Gastroesophageal sphincter (tissue), 4 donors: ENCODE results near the gene UXS1. TPM values are rescaled to one million over a fixed set of nuclear protein-coding genes. Genes with fewer than 3 reads are reported as not detected.

Source experiments
- ATAC-seq: fragments of 150-250 bp; one replicate; pipeline ENCODE4 v1.9.1; 2016; ENCODE audit warnings: mild to moderate bottlenecking, moderate library complexity
- H3K27ac ChIP-seq, 4 donors: fragments of 200-600 bp; sonication (generic) in 3 of 4; 1 replicate in 3 of 4; 2 replicates in 1 of 4; pipeline ENCODE4 v1.5.1; 2016 to 2019
- H3K27me3 ChIP-seq: fragments of 200-600 bp; sonication (generic); one replicate; pipeline ENCODE4 v1.5.1; 2019
- H3K36me3 ChIP-seq, 2 donors: fragments of 200-600 bp; sonication (generic); one replicate each; pipeline ENCODE4 v1.5.1; 2019; ENCODE audit warnings: control low read depth in 1 of 2
- H3K4me1 ChIP-seq, 3 donors: fragments of 200-600 bp; sonication (generic); 1 replicate in 2 of 3; 2 replicates in 1 of 3; pipeline ENCODE4 v1.5.1; 2016 to 2019; ENCODE audit warnings: control low read depth in 2 of 3
- H3K4me3 ChIP-seq, 2 donors: fragments of 200-600 bp; sonication (generic); one replicate each; pipeline ENCODE4 v1.5.1; 2019; ENCODE audit warnings: mild to moderate bottlenecking in 1 of 2, moderate library complexity in 1 of 2
- H3K9me3 ChIP-seq, 3 donors: fragments of 200-600 bp; sonication (generic); one replicate each; pipeline ENCODE4 v1.5.1; 2017 to 2019; ENCODE audit warnings: control low read depth in 2 of 3
- CTCF ChIP-seq, 4 experiments: fragments of 200-600 bp in 2 of 4; fragments of 450-650 bp in 2 of 4; sonication (generic) in 1 of 4; IDR thresholded peaks; one replicate each; pipeline ENCODE4 v1.5.1; 2017 to 2019; ENCODE audit warnings: antibody characterized with exemption in 4 of 4, mild to moderate bottlenecking in 2 of 4, moderate library complexity in 2 of 4
- EP300 ChIP-seq: sonication (generic); formaldehyde crosslinking; IDR thresholded peaks from one replicate; pipeline ENCODE4 v1.6.1; 2017; ENCODE audit warnings: antibody characterized with exemption, mild to moderate bottlenecking
- POLR2A ChIP-seq, 2 donors: fragments of 450-650 bp; IDR thresholded peaks; one replicate each; pipeline ENCODE4 v1.6.1; 2017; ENCODE audit warnings: antibody characterized with exemption in 2 of 2, mild to moderate bottlenecking in 2 of 2, moderate library complexity in 1 of 2
- POLR2AphosphoS5 ChIP-seq: sonication (generic); formaldehyde crosslinking; IDR thresholded peaks from one replicate; pipeline ENCODE4 v1.6.1; 2017; ENCODE audit warnings: antibody characterized with exemption
- WGBS, 2 donors: methylation state at CpG; one replicate each; pipeline ENCODE4 v1.1.5; 2018; ENCODE audit warnings: low coverage in 1 of 2; 5-methylcytosine and 5-hydroxymethylcytosine counted together
- total RNA-seq, 4 donors: library from RNA; depleted of rRNA; stranded (reverse); fragments of >200 nt; gene quantifications; one replicate each; pipeline ENCODE4 v1.1.0, GENCODE V29; 2016

Gene UXS1
- total RNA-seq, 4 donors from 2014 or later = 34.7 to 58.9 (median 52.1) TPM

- H3K27ac ChIP-seq = no peak overlapping the region
- no peaks in the 10 kb centered on the region for H3K9me3 ChIP-seq
- peaks cover 0 to 4% of the 10 kb centered on the region in 2 donors for H3K36me3 ChIP-seq
- H3K4me3 ChIP-seq = no peak overlapping the region
- WGBS, 2 donors = 81 to 94% methylated on average over 2 to 3 of the region's 3 CpGs
- no peak for ATAC-seq
- H3K27me3 ChIP-seq = no peaks in the 10 kb centered on the region
- H3K4me1 ChIP-seq = peaks cover 0 to 12% (median 0%) of the 10 kb centered on the region in 3 donors
- no peak for TF ChIP-seq EP300
- no peak for TF ChIP-seq POLR2AphosphoS5
- no peak for TF ChIP-seq CTCF (IDR thresholded peaks at IDR 0.05)
- no peak for TF ChIP-seq POLR2A (IDR thresholded peaks at IDR 0.05)
Observed at GRCh38 chr2:106165029-106165428, 29.1 kb downstream of the UXS1 start.

- H3K27me3 ChIP-seq = no peaks in the 10 kb centered on the region
- no peak overlapping the region for H3K4me3 ChIP-seq
- TF ChIP-seq CTCF (IDR thresholded peaks at IDR 0.05) = no peak
- no peak for TF ChIP-seq EP300
- TF ChIP-seq POLR2A (IDR thresholded peaks at IDR 0.05) = no peak
- no peak for TF ChIP-seq POLR2AphosphoS5
- no peak for ATAC-seq
- H3K4me1 ChIP-seq = peaks cover 0 to 12% (median 0%) of the 10 kb centered on the region in 3 donors
- WGBS, 2 donors = 59 to 65% methylated on average over 4 to 6 of the region's 6 CpGs
- H3K36me3 ChIP-seq = peaks cover 0 to 13% of the 10 kb centered on the region in 2 donors
- H3K9me3 ChIP-seq = no peaks in the 10 kb centered on the region
- no peak overlapping the region for H3K27ac ChIP-seq
Observed at GRCh38 chr2:106163948-106164545, 30.1 kb downstream of the UXS1 start.

GRCh38 chr2:106161938-106162820 lies 31.9 kb downstream of the UXS1 start:
- H3K4me3 ChIP-seq = no peak overlapping the region
- 63 to 85% methylated on average over 6 to 10 of the region's 11 CpGs for WGBS, 2 donors
- H3K36me3 ChIP-seq = peaks cover 0 to 30% of the 10 kb centered on the region in 2 donors
- H3K27ac ChIP-seq = peak overlapping the region in 2 of 4 donors; percentile 34 to 50
- H3K27me3 ChIP-seq = no peaks in the 10 kb centered on the region
- peaks cover 0 to 12% (median 0%) of the 10 kb centered on the region in 3 donors for H3K4me1 ChIP-seq
- no peaks in the 10 kb centered on the region for H3K9me3 ChIP-seq
- TF ChIP-seq POLR2A (IDR thresholded peaks at IDR 0.05) = no peak
- TF ChIP-seq CTCF (IDR thresholded peaks at IDR 0.05) = no peak
- no peak for TF ChIP-seq POLR2AphosphoS5
- no peak for TF ChIP-seq EP300
- ATAC-seq = no peak

- no peak for TF ChIP-seq CTCF (IDR thresholded peaks at IDR 0.05)
- no peak for TF ChIP-seq EP300
- TF ChIP-seq POLR2A (IDR thresholded peaks at IDR 0.05) = no peak
- TF ChIP-seq POLR2AphosphoS5 = no peak
- 78 to 88% methylated on average over 2 of the region's 4 CpGs for WGBS, 2 donors
- H3K9me3 ChIP-seq = no peaks in the 10 kb centered on the region
- no peak for ATAC-seq
- H3K36me3 ChIP-seq = peaks cover 0 to 32% of the 10 kb centered on the region in 2 donors
- H3K27me3 ChIP-seq = no peaks in the 10 kb centered on the region
- peaks cover 0 to 12% (median 0%) of the 10 kb centered on the region in 3 donors for H3K4me1 ChIP-seq
- H3K27ac ChIP-seq = peak overlapping the region in 3 of 4 donors; percentile 34 to 50 (median 48)
- H3K4me3 ChIP-seq = no peak overlapping the region
Observed at GRCh38 chr2:106161341-106161740, 32.8 kb downstream of the UXS1 start.
